GM12878 (cell line): ENCODE measurements around the gene CEND1.

Experiments
- BRCA1 ChIP-seq: IDR thresholded peaks from 2 replicates; pipeline ENCODE4 v1.6.1; 2011; ENCODE audit warnings: low read depth, low read length, improper control_type of control experiment
- CHD2 ChIP-seq: IDR thresholded peaks from 2 replicates; pipeline ENCODE4 v1.6.1; 2011; ENCODE audit warnings: low read depth, low read length, improper control_type of control experiment, borderline replicate concordance
- CTCF ChIP-seq, 3 experiments: IDR thresholded peaks in 2 of 3; conservative IDR thresholded peaks in 1 of 3; 2 replicates each; pipeline ENCODE4 v1.5.1; 2011; ENCODE audit warnings: low read depth in 3 of 3, low read length in 3 of 3, mild to moderate bottlenecking in 3 of 3, control low read depth in 2 of 3, moderate library complexity in 2 of 3, inconsistent platforms in 1 of 3, mixed read lengths in 1 of 3; ENCODE audit not compliant: control insufficient read depth in 2 of 3, insufficient read depth in 1 of 3; ENCODE audit errors: extremely low read depth in 1 of 3
- EZH2 ChIP-seq: IDR thresholded peaks from 2 replicates; pipeline ENCODE4 v1.6.1; 2012; ENCODE audit warnings: low read depth, mild to moderate bottlenecking, control low read depth, inconsistent platforms, low read length, borderline replicate concordance; ENCODE audit not compliant: control insufficient read depth
- FOS ChIP-seq: IDR thresholded peaks from 3 replicates; pipeline ENCODE4 v1.6.1; 2011; ENCODE audit warnings: borderline replicate concordance; ENCODE audit not compliant: insufficient read length; ENCODE audit errors: extremely low read depth
- GABPA ChIP-seq: IDR thresholded peaks from 2 replicates; pipeline ENCODE4 v1.6.1; 2014; ENCODE audit warnings: antibody characterized with exemption, low read depth, mild to moderate bottlenecking, inconsistent platforms
- GATAD2B ChIP-seq: fragments of 450-650 bp; conservative IDR thresholded peaks from 2 replicates; pipeline ENCODE4 v1.6.1; 2017; ENCODE audit warnings: low read depth, mild to moderate bottlenecking, moderate library complexity
- HDAC2 ChIP-seq: fragments of 200-600 bp; sonication (generic); IDR thresholded peaks from 2 replicates; pipeline ENCODE4 v1.6.1; 2017
- IRF5 ChIP-seq: fragments of 450-650 bp; IDR thresholded peaks from 2 replicates; pipeline ENCODE4 v1.6.1; 2017; ENCODE audit warnings: borderline replicate concordance
- POLR2A ChIP-seq: IDR thresholded peaks from 2 replicates; pipeline ENCODE4 v1.6.1; 2011; ENCODE audit warnings: low read depth, mild to moderate bottlenecking, low read length
- POLR2AphosphoS5 ChIP-seq: IDR thresholded peaks from 2 replicates; pipeline ENCODE4 v1.6.1; 2011; ENCODE audit warnings: mild to moderate bottlenecking, low read length, inconsistent platforms
- RFX5 ChIP-seq: IDR thresholded peaks from 2 replicates; pipeline ENCODE4 v1.6.1; 2011; ENCODE audit warnings: low read depth, low read length, improper control_type of control experiment
- SKIL ChIP-seq: fragments of 450-650 bp; IDR thresholded peaks from 2 replicates; pipeline ENCODE4 v1.6.1; 2017; ENCODE audit warnings: mild to moderate bottlenecking, low read depth, inconsistent platforms; ENCODE audit not compliant: poor library complexity, severe bottlenecking

GRCh38 chr11:766936-767210 lies 23.0 kb downstream of the CEND1 start:
- TF ChIP-seq FOS = no peak
- no peak for TF ChIP-seq POLR2A
- no peak for TF ChIP-seq HDAC2
- TF ChIP-seq EZH2 = no peak
- no peak for TF ChIP-seq IRF5
- no peak for TF ChIP-seq GATAD2B
- TF ChIP-seq GABPA = no peak
- TF ChIP-seq BRCA1 = no peak
- TF ChIP-seq SKIL = no peak
- no peak for TF ChIP-seq CTCF (IDR thresholded peaks at IDR 0.05 in 2 of 3, conservative IDR thresholded peaks at IDR 0.05 in 1 of 3; ENCODE audit: control insufficient read depth in 2 of 3, extremely low read depth in 1 of 3, insufficient read depth in 1 of 3, low read depth in 3 of 3, low read length in 3 of 3)
- no peak for TF ChIP-seq POLR2AphosphoS5
- TF ChIP-seq RFX5 = no peak
- no peak for TF ChIP-seq CHD2
